ENCODE measurements around the gene PRDM16.

The PRDM16 gene

GRCh38 chr1:3333903-3334302 is 264.9 kb downstream of the PRDM16 start:
- no peak for DNase-seq

- no peak for DNase-seq
These were observed 265.4 kb downstream of the PRDM16 start for GRCh38 chr1:3334366-3334765.

GRCh38 chr1:3335754-3336640 is 267.0 kb downstream of the PRDM16 start:
- no peak for DNase-seq

- DNase-seq: no peak
These were observed 267.9 kb downstream of the PRDM16 start for GRCh38 chr1:3336641-3337630.

- DNase-seq: no peak
These were observed 269.1 kb downstream of the PRDM16 start for GRCh38 chr1:3337798-3338724.

GRCh38 chr1:3338725-3339070 is 269.7 kb downstream of the PRDM16 start:
- no peak for DNase-seq

- no peak for DNase-seq
These were observed 270.9 kb downstream of the PRDM16 start for GRCh38 chr1:3339856-3340255.

GRCh38 chr1:3340548-3341235 is 271.7 kb downstream of the PRDM16 start:
- DNase-seq: no peak

- no peak for DNase-seq
These were observed 272.4 kb downstream of the PRDM16 start for GRCh38 chr1:3341236-3341994.

GRCh38 chr1:3342960-3343359 is 274.0 kb downstream of the PRDM16 start:
- no peak for DNase-seq

GRCh38 chr1:3344395-3344794 is 275.4 kb downstream of the PRDM16 start:
- DNase-seq: no peak

- DNase-seq: no peak
These were observed 276.8 kb downstream of the PRDM16 start for GRCh38 chr1:3345792-3346191.

GRCh38 chr1:3346478-3346877 is 277.5 kb downstream of the PRDM16 start:
- DNase-seq: no peak

GRCh38 chr1:3347257-3348020 is 278.4 kb downstream of the PRDM16 start:
- no peak for DNase-seq

- DNase-seq: no peak
These were observed 279.3 kb downstream of the PRDM16 start for GRCh38 chr1:3348196-3348865.

GRCh38 chr1:3349161-3349967 is 280.4 kb downstream of the PRDM16 start:
- no peak for DNase-seq

GRCh38 chr1:3349968-3350299 is 280.9 kb downstream of the PRDM16 start:
- no peak for DNase-seq

- DNase-seq: no peak
These were observed 281.7 kb downstream of the PRDM16 start for GRCh38 chr1:3350506-3351261.
